GM12801 (cell line): ENCODE data around the gene PLCD3.

Source experiments
- TF ChIP-seq, protein P1 (sequence below): IDR thresholded peaks from one replicate; pipeline ENCODE4 v1.5.1; 2011; ENCODE audit warnings: control low read depth; ENCODE audit not compliant: insufficient read length; ENCODE audit errors: extremely low read depth

The PLCD3 gene

GRCh38 chr17:45104907-45105624 lies 27.2 kb downstream of the PLCD3 start:
- TF ChIP-seq, protein P1, sequence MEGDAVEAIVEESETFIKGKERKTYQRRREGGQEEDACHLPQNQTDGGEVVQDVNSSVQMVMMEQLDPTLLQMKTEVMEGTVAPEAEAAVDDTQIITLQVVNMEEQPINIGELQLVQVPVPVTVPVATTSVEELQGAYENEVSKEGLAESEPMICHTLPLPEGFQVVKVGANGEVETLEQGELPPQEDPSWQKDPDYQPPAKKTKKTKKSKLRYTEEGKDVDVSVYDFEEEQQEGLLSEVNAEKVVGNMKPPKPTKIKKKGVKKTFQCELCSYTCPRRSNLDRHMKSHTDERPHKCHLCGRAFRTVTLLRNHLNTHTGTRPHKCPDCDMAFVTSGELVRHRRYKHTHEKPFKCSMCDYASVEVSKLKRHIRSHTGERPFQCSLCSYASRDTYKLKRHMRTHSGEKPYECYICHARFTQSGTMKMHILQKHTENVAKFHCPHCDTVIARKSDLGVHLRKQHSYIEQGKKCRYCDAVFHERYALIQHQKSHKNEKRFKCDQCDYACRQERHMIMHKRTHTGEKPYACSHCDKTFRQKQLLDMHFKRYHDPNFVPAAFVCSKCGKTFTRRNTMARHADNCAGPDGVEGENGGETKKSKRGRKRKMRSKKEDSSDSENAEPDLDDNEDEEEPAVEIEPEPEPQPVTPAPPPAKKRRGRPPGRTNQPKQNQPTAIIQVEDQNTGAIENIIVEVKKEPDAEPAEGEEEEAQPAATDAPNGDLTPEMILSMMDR = no peak

- TF ChIP-seq, protein P1 = no peak
Measured at GRCh38 chr17:45104497-45104896, 27.8 kb downstream of the PLCD3 start.

DNA sequence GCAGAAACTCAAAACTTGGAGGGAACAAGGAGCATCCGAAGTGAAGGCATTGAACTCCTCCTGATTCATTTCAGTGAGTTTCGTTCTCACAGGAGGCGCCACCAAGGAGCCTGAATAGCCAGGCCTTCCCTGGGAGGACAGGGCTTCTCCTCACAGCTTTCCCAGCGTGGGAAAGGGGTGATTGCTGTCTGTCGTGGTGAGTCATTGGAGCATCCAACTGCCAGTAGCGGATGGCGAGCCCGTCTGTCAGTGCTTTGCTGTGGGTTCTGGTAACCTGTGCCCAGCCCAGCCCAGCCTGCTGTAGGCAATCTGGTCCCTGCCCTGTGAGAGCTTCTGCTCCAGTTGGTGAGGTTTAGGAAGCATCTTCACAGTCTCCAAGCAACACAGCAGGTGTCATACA lies 28.3 kb downstream of the PLCD3 start:
- TF ChIP-seq, protein P1 = no peak

GRCh38 chr17:45103269-45103795 lies 29.0 kb downstream of the PLCD3 start:
- TF ChIP-seq, protein P1 = no peak

DNA sequence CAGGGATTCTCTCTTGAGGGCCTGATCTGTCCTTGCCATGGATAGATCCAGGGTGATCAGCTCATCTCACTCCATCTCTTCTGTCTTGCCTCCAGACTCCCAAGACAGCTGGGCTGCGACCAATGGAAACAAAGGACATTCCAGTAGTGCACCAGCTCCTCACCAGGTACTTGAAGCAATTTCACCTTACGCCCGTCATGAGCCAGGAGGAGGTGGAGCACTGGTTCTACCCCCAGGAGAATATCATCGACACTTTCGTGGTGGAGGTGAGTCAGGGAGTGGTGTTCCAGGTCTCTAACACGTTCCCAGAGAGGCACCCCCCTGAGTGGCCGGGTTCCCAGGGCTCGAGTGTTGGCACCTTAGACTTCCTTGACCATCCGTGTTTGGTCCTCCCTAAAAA lies 29.5 kb downstream of the PLCD3 start:
- TF ChIP-seq, protein P1 = no peak

DNA sequence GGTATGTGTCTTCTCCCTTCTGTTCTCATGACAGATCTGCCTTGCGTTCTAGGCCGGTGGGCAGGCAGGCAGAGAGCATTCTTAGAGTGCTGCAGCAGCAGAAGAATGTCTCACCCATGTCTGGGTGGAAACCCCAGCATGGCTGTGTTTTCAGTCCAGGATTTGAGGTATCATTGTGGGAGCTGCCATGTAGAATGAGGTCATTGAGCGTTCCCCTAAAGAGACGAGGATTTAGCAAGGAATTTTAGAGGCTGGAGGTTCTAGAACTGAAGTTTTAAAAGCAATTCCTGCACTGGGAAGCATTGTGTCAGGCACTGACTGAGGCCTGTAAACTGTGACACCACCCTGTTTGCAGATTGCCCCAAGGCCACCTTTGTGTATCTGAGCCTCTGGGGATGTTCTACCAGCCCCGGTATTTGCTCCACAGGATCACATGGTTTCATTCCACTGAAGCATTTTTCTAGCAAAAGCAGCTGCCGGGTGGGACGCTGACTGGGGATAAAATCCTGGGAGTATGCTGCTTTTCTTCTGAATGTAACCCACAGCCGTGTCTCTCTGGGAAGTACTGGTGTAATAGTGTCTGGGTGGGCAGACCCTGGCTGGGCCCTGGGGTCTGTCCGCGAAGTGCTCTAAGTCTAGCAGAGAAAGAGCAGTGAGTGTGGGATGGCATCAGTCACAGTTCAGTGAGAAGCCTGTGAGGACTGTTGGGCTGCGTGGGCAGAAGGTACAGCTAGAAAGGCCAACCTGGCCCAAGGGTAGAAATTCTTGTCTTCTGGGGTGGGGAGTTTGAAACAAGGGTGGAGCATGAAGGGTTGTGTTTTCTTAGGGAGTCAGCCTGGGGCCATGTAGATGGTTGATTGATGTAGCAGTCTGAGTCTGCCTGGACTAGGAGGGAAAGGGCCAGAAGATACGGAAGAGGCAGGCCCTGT lies 30.2 kb downstream of the PLCD3 start:
- TF ChIP-seq, protein P1 = no peak

GRCh38 chr17:45101546-45101882 lies 30.8 kb downstream of the PLCD3 start:
- TF ChIP-seq, protein P1 = no peak
